ENCODE results near the gene ACTR6. TPM values are rescaled to one million over a fixed set of nuclear protein-coding genes. Genes with fewer than 3 reads are reported as not detected.
"Not testable (repeated sequence)": the region's sequence is repeated elsewhere in the genome, so short reads cannot be mapped to it uniquely, and the experiment has no call there.

ACTR6 gene
- total RNA-seq, result 33.5 and 36.3 TPM in 2 replicates

DNA sequence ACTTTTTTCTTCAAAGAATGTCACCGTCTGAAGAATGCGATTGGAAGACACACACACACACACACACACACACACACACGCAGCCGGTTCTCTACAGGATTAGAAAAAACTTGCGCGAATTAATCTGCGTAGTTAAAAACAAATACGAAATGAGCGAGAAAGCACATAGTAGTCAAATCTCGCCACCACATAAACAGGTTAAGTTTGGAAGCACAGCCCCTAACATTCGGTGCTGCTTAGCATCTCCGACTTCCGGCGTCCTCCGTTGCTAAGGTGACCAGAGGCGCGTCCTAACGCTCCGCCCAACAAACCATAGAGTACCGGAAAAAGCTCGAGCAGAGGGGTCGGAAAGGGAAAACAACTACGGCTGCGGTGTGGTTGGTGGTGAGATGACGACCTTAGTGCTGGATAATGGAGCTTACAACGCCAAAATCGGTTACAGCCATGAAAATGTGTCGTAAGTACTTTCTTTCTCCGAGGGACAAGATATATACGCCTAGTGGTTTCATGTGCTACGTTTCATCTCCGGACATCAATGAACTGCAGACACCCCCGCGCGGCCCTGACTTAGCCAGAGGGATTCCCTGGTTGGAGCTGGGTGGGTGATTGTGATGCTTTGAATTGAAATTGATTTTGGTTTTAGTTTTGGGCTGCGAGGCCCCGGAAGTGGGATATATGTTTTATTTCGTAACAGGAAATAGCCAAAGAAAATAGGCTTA is at the start of gene ACTR6:
Gene ACTR6 (plus strand): TSS at position 353 of the 719 bp plus-strand sequence. CDS start 37 bp downstream, at position 390.
- intact Hi-C loops (cut with micrococcal nuclease), result loop anchor here (1.0 to 10.0 kb wide), 10 partner anchors 36 to 1683 kb away; partner anchors contain the start of genes BLTP3B, DEPDC4, GAS2L3 and GNPTAB

DNA sequence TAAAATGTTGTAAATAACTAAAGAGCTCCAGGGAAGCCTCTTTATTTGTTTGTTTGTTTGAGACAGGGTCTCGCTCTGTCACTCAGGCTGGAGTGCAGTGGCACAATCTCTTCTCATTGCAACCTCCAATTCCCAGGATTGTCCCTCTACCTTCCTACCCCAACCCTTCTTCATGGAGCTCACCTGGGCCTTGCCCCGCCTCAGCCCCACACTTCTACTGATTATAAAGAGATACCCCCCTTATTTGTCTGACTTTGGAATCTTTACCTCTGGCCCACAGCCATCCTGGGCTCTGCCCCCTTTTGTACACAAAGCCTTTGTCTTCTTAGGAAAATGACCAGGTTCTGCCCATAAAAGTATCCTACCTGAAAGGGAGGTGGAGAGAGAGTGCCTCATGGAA is 48.8 kb upstream of the ACTR6 start:
- intact Hi-C loops (cut with micrococcal nuclease), result no loop called here

DNA sequence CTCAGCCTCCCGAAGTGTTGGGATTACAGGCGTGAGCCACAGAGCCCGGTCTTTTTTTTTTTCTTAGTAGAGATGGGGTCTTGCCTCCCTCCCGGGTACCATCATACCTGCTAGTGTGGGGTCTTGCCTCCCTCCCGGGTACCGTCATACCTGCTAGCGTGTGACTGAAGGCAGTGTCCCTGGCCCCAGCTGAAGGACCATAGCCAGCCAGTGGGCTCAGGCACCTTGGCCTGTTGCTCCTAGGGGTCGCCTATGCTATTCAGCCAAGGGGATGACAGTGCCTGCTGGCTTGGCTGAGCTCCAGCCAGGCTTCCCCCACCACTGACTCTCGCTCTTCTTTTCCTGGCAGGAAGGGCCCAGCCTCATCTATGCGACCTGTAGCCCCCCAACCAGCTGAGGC is 47.5 kb upstream of the ACTR6 start:
- intact Hi-C loops (cut with micrococcal nuclease), result no loop called here

DNA sequence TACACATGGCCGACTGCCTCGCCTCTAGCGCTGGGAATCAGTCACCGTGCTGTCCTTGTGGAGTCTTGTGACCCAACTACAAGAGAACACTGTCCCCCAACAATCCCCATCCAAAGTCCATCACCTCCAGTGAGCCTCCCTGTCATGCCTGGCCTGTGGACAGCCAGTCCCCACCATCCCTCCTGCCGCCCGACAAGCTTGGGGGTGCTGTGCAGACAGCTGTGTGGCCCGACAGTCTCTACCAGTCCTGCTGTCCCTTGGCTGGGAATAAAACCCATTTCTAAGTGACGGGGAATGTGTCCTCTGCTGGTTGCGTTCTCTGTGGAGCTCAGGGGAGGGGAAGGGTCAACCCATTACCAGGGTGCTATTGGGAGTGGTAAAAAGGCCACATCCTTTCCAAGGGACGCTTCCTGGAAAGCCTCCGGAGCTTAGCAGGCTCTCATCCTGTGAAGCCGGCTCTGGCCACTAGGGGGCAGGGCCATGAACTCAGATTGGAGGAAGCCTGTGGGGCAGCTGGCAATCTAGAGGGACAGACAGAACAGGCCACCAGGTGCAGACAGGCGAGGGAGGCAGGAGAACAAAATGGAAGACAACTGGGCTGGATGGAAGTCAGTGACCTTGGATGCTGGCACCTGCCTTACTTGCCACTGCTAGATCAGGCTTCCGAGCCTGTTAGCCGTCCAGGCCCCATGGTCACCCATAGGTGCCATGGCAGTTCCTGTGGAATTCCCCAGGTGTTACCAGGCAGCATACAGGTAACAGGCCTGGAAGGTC is 46.0 kb upstream of the ACTR6 start:
- intact Hi-C loops (cut with micrococcal nuclease), result loop anchor here (1.0 to 2.0 kb wide), 5 partner anchors 10 to 250 kb away; partner anchors contain the start of gene ACTR6

DNA sequence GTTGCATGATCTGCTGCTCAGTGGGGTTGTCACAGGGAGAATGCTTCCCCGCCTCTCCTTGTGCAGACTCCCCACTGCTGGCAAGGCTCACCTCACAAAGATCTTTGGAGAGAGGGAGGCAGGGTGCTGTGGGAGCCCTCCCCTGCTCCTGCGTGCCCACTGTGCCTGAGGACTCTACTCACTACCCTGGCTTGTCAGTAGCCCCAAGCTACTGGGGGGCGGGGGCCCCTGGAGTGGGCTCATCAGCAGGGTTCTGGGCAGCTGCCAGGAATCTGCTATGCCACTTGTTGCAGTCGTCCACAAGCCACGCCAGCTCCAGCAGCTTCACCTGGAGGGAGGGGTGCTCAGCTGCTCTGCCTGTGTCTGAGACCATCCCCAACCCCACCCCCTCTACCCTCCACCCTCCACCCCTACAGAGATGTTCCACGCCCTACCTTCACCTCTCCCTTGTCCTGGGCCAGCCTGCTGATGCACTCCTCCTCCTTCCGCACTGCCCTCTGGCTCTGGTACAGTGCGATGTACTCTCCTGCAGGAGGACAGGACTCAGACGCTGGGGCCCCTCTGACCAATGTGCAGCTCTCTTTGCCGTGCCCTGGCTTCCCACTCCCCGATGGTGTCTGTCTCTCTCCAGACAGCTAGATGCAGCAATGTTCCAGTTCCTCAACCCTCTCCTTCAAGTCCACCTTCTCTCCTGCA is 43.7 kb upstream of the ACTR6 start:
- intact Hi-C loops (cut with micrococcal nuclease), result no loop called here

DNA sequence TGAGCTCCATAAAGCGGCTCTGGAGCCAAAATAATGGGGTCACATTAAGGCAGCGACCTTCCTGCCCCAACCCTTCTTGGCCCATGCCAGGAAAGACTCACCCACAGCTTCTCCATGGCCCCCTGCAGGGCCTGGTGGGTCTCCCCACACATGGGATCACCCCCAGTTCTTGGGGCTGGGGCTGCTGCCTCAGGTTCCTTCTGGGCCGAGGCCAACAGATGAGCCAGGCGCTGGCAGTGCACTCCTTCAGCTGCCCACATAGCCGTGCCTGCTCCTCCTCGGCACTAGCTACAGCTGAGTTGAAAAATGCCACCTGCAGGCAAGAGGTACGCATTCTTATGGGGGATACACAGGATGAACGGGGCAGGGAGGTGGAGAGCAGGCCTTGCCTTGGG is 43.2 kb upstream of the ACTR6 start:
- intact Hi-C loops (cut with micrococcal nuclease), result no loop called here

DNA sequence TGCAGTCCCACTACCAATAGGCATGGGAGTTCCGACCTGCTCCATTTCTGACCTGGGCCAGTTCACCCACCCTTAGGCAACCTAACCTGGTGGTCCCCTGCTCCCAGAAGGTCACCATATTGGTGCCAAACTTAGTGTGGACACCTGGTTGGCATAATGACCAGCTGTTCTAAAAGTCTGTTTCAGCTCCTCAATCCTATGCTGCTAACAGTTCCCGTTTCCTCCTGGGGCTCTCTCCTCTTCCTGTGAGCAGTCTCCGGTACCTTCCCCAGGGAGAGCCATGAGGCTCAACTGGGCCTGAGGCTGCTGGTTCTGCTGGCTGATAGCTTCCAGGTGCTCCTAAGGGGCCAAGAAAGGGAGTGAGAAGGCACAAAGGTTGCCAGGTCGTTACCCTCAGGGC is 42.1 kb upstream of the ACTR6 start:
- intact Hi-C loops (cut with micrococcal nuclease), result no loop called here

DNA sequence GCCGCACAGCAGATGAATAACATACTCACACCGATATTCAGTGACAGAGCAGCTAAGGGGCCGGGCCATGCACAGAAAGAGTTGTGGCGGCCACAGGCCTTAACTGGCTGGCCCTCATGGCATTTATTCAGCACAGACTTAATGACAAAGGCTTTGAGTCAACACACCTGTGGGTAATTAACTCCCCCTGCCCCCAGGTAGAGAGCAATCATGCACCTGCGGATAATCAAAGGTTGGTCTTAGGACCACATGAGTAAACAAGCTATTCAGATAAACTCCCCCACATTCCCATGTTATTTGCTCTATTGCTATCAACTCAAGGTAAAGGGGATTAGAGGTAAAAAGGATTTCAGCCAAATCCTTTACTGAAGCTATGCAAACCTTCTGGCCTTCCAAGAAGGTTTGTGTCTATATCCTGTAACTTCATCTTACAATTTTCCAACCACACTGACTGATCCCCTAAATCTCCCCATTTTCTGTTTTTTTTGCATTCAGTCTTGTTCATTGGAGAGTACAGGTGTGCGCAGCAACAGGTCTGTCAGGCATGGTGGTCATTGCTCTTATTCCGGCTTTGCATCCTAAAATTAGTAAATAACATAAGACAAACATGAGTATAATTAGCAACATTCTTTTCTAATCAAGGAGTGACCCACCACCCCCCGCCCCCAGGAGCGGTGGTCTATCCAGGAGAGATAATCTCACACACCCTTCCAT is 41.1 kb upstream of the ACTR6 start:
- intact Hi-C loops (cut with micrococcal nuclease), result no loop called here

DNA sequence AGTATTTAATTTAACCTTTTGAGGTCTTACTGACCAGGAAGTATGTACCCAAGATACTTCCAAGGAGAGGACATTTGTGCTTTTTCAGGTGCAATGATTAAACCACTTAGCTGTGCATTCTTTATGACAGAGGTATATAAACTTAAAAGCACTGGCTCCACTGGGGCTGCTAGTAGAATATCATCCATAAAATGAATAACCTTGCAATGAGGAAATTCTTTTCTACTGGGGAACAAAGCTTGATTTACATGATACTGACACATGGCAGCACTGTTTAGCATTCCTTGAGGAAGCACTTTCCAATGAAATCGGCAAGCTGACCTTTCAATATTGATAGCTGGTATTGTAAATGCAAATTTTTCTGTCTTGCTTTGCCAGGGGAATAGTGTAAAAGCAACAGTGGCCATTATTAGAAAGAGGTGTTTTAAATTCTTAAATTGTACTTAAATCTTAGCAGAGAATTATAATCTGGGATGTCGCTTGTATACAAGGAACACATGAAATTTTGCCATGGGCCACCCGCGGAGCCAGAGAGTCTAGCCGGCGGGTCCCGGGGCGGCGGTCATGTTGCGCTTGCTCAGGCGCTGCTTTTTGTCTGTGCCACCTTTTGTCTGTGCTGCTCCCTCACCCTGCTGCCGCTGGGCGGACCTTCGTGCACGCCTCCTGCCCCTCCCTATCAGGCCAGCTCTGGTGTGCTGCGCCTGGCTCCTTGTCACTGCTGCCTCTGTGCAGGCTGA is 37.0 kb upstream of the ACTR6 start:
- intact Hi-C loops (cut with micrococcal nuclease), result loop anchor here (1.0 kb wide), 4 partner anchors 9 to 37 kb away; partner anchors contain the start of gene ACTR6

DNA sequence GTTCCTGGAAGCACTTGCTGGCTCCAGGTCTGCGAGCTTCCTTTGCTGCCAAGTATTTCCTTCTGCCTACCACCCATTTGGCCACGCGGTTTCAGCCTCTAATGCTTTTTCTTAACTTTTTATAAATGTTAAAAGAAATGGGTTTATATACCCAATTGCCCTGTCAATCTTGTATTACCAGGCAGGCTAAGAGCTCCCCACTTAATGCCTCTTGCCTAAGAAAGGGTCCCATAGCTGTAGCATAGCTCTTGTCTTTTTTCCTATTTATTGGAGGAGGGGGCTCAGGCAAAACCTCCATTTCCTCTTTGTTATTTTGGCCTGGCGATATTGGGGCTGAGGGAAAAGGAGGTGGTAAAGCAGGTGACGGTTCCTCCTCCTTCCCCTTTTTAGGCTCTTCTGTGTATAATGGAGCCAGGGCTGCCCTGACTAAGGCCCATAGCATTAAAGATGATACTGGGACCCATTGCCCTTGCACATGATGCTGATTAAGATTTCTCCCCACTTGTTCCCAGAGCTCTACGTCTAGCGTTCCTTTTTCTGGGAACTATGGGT is 36.4 kb upstream of the ACTR6 start:
- intact Hi-C loops (cut with micrococcal nuclease), result loop anchor here (1.0 kb wide), 4 partner anchors 10 to 36 kb away; partner anchors contain the start of gene ACTR6

DNA sequence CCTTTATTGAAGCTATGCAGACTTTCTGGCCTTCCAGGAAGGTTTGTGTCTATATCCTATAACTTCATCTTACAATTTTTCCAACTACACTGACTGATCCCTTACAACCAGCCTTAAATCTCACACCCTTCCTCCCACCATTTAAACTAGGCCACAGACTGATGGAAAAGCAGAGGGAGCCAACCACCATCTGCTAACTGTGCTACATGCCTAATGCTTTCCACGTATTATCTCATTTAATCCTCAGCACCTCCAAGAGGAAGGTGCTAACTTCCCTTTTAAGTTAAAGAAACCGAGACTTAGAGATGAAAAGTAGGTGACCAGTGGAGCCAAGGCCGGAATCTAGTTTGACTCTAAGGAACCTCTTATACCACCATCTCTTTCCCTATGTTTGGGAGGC is 35.3 kb upstream of the ACTR6 start:
- intact Hi-C loops (cut with micrococcal nuclease), result no loop called here

DNA sequence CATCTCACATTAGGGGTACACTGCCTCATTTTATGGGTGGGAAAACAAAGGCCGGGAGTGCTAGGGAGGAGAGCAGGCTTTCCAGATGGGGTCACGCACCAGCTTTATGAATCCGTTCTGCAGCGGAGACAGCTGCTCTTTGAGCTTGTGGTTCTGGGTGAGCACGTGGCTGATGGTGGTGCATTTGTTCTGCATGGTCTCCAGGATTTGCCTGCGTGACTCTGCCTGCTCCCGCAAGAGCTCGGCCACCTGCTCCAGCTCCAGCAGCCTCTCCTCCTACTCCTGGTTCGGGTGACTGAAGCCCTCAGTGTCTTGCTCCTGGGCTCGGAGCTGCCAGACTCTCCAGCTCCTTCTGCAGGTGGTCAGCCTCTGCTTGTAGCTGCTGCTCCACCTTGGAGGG is 34.4 kb upstream of the ACTR6 start:
- intact Hi-C loops (cut with micrococcal nuclease), result no loop called here

DNA sequence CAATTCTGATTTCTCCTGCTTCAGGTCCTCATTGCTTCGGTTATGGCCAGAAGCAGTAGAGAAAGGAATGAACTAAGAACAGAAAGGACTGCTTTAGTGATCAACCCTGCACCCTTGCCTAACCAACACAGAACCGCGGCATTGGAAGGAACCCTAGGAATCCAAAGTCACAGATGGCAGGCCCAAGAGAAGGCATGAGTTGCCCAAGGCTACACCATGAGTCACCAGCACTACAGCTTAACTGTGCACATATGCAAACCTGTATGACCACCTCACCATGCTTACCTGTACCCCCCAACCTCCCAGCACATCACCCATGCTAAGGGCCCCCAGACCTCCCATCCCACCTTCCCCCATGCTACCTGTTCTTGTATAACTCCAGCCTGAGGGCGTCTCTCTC is 32.1 kb upstream of the ACTR6 start:
- intact Hi-C loops (cut with micrococcal nuclease), result no loop called here

DNA sequence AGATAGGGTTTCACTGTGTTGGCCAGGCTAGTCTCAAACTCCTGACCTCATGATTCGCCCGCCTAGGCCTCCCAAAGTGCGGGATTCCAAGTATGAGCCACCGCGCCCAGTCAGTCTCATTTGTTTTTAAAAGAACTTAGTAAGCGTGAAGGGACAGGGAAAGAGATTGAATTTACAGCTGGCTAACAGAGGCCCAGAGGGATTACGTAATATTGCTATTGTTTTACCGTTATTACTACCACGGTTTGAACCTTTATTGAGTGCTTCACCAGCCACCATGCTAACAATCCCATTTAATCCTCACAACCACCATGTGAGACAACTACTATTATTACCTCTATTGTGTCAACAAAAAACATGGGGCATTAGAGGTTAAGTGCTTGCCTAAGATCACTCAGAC is 31.3 kb upstream of the ACTR6 start:
- intact Hi-C loops (cut with micrococcal nuclease), result no loop called here

DNA sequence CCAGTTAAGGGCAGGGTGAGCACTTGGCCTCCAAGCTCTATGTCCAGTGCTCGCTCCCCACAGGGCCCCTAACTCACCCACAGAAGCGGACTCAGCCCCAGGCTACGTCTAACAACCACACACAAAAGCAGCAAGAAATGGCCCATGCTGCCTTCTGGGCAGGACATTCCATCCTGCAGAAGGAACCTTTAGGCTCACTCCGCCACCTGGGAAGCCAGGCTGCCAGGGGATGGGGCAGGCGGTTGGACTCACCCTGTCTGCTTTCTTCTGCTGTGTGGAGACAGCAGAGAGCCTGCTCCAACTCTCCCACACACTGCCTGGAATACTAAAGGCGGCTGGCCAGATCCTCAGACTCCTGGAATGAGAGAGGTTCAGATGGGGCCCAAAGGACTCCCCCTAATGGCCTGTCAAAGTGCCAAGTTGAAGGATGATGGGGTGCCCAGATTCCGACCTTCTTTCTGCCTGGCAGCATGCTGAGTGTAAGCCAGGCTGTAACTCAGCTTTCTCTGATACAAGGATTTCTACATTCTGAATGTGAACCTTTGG is 30.2 kb upstream of the ACTR6 start:
- intact Hi-C loops (cut with micrococcal nuclease), result no loop called here

DNA sequence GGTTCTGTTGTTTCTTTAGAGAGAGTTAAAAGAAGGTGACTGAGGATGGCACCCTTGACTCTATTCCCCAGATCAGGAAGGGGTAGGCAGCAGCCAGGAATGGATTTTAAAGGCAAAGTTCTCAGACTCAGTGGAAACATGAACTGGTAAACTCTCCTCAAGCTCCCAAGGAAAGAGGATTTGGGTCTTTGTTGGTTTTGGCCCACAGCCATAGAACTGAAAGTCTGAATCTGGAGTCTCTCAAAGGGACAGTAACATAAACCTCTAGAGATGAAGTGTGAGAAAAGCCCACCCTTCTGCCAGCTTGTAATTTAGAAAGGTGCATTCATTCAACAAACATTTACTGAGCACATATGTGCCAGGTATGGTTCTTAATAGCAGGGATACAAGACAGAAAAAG is 29.4 kb upstream of the ACTR6 start:
- intact Hi-C loops (cut with micrococcal nuclease), result no loop called here

DNA sequence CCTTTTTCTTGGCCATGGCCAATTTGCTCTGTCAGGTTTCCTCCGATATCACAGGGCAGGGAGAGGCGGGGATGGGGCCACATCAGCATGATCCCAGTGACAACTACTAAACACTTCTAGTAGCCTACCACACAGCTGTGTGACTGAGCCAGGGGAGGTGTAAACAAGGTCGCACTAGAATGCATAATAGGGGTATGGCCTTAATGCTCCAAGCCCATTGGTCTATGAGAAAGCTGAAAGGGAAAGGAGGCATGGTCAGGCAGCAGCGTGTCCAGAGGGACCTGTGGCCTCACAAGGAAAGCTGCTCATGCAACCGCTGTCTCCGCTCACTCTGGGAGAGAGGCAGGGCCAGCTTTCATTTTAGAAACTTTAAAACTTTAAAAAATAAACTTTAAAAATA is 27.5 kb upstream of the ACTR6 start:
- intact Hi-C loops (cut with micrococcal nuclease), result no loop called here

DNA sequence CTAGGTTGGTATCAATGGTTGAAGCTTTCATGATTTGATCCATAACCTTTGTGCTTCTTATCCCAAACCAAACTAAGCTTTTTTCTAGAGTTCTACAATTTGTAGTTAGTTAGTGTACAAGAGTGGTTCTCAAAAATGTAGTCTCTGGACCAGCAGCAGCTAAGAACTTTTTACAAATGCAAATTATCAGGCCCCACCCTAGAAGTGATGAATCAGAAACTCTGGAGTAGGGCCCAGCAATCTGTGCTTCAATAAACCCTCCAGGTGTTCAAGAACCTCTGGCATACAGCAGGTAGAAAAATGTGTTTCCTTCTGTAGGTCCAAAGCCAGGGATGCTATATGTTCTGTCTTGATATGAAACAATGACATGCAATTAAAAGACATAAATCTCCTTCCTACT is 26.1 kb upstream of the ACTR6 start:
- intact Hi-C loops (cut with micrococcal nuclease), result no loop called here

DNA sequence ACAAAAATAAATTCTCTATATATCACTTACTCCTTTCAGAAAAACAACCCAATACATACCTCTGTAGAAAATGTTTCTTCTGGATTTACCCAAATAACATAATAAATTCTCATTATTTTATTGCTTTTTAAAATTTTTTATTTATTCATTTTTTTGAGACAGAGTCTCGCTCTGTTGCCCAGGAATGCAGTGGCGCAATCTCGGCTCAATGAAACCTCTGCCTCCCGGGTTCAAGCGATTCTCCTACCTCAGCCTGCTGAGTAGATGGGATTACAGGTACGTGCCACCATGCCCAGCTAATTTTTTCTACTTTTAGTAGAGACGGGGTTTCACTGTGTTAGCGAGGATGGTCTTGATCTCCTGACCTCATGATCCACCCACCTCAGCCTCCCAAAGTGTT is 24.1 kb upstream of the ACTR6 start:
- intact Hi-C loops (cut with micrococcal nuclease), result not testable (repeated sequence)

DNA sequence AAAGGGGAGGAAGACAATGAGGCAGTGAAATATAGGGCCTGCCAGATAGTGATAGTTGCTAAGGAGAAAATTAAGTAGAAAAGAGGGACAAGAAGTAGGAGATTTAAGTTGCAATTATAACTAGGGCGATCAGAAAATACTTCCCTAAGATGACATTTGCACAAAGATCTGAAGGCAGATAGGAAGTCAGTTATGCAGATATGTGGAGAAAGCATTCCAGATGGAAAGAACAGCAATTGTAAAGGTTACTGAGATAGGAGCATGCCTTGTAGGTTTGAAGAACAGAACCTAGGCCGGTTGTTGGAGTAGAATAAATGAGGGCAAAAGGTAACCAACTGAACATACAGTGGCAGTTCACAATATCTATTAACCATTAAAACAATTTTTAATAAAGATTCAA is 21.4 kb upstream of the ACTR6 start:
- intact Hi-C loops (cut with micrococcal nuclease), result no loop called here

All from T-helper 1 cell treated with Interleukin-12 subunit alpha and Interleukin-12 subunit beta and Interleukin-4 antibody, amounts not matched to agents 30 ng/mL and 1 ng/mL, for 36 hours (primary cell).